Measurements from ENCODE around the gene ARMC9.
"Not testable (repeated sequence)": the region's sequence is repeated elsewhere in the genome, so short reads cannot be mapped to it uniquely, and the experiment has no call there.

The ARMC9 gene

DNA sequence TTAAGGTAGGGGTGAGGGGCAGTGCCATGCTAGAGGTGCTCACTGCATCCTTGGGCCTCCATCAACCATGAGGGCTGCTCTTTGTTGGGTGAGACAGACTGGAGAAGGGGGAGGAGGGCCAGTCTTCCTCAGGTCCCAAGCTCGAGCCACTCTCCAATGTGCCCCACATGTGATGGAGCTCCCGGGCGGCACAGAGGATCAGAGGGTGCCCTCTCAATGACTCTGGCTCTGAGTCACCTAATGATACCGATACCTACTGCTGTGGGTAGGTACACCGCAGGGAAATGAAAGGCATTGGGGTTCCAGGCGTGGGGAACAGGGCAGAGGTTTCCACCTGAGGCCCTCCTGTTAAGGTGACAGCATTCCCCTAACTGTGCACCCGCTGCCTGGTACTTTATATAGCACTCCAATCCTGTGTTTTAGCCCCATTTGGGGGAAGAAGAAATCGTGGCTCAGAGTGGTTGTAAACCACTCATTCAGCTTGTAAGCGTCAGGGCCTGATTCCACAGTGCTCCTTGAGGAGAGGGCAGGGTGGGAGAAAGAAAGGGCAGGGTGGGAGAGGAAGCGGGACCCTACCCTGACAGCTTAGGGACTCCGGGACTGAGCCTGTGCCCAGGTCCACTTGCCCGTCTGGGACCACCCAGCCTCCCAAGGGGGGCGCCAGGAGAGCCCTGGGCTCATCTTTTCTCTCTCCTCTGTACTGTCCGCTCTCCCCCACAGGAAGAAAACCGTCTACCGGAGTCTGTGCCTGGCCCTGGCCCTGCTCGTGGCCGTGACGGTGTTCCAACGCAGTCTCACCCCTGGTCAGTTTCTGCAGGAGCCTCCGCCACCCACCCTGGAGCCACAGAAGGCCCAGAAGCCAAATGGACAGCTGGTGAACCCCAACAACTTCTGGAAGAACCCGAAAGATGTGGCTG lies 198.8 kb downstream of the ARMC9 start:
- in situ Hi-C loops (cut with MboI; ENCODE audit: low pct_unique_long_range_greater_than_20kb, low sequenced_read_pairs, unreplicated experiment), result no loop called here
- peak; percentile 40 for DNase-seq (ENCODE audit: low spot score)
- TF ChIP-seq, protein P1, sequence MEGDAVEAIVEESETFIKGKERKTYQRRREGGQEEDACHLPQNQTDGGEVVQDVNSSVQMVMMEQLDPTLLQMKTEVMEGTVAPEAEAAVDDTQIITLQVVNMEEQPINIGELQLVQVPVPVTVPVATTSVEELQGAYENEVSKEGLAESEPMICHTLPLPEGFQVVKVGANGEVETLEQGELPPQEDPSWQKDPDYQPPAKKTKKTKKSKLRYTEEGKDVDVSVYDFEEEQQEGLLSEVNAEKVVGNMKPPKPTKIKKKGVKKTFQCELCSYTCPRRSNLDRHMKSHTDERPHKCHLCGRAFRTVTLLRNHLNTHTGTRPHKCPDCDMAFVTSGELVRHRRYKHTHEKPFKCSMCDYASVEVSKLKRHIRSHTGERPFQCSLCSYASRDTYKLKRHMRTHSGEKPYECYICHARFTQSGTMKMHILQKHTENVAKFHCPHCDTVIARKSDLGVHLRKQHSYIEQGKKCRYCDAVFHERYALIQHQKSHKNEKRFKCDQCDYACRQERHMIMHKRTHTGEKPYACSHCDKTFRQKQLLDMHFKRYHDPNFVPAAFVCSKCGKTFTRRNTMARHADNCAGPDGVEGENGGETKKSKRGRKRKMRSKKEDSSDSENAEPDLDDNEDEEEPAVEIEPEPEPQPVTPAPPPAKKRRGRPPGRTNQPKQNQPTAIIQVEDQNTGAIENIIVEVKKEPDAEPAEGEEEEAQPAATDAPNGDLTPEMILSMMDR (IDR thresholded peaks at IDR 0.05; ENCODE audit: extremely low read depth, insufficient read depth, missing control alignments), result no peak

DNA sequence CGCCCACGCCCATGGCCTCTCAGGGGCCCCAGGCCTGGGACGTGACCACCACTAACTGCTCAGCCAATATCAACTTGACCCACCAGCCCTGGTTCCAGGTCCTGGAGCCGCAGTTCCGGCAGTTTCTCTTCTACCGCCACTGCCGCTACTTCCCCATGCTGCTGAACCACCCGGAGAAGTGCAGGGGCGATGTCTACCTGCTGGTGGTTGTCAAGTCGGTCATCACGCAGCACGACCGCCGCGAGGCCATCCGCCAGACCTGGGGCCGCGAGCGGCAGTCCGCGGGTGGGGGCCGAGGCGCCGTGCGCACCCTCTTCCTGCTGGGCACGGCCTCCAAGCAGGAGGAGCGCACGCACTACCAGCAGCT lies 199.5 kb downstream of the ARMC9 start:
- in situ Hi-C loops (cut with MboI; ENCODE audit: low pct_unique_long_range_greater_than_20kb, low sequenced_read_pairs, unreplicated experiment), result no loop called here
- TF ChIP-seq, protein P1 (IDR thresholded peaks at IDR 0.05; ENCODE audit: extremely low read depth, insufficient read depth, missing control alignments), result no peak
- no peak for DNase-seq (ENCODE audit: low spot score)

DNA sequence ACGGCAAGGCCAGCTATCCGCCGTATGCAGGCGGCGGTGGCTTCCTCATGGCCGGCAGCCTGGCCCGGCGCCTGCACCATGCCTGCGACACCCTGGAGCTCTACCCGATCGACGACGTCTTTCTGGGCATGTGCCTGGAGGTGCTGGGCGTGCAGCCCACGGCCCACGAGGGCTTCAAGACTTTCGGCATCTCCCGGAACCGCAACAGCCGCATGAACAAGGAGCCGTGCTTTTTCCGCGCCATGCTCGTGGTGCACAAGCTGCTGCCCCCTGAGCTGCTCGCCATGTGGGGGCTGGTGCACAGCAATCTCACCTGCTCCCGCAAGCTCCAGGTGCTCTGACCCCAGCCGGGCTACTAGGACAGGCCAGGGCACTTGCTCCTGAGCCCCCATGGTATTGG lies 200.2 kb downstream of the ARMC9 start:
- in situ Hi-C loops (cut with MboI; ENCODE audit: low pct_unique_long_range_greater_than_20kb, low sequenced_read_pairs, unreplicated experiment), result no loop called here
- DNase-seq (ENCODE audit: low spot score), result no peak
- TF ChIP-seq, protein P1 (IDR thresholded peaks at IDR 0.05; ENCODE audit: extremely low read depth, insufficient read depth, missing control alignments), result no peak

- TF ChIP-seq, protein P1 (IDR thresholded peaks at IDR 0.05; ENCODE audit: extremely low read depth, insufficient read depth, missing control alignments), result no peak
- no peak for DNase-seq (ENCODE audit: low spot score)
- in situ Hi-C loops (cut with MboI; ENCODE audit: low pct_unique_long_range_greater_than_20kb, low sequenced_read_pairs, unreplicated experiment), result no loop called here
These were observed 200.8 kb downstream of the ARMC9 start for GRCh38 chr2:231399046-231399852.

- peak; percentile 28 for DNase-seq (ENCODE audit: low spot score)
- in situ Hi-C loops (cut with MboI; ENCODE audit: low pct_unique_long_range_greater_than_20kb, low sequenced_read_pairs, unreplicated experiment), result no loop called here
- TF ChIP-seq, protein P1 (IDR thresholded peaks at IDR 0.05; ENCODE audit: extremely low read depth, insufficient read depth, missing control alignments), result no peak
These were observed 201.6 kb downstream of the ARMC9 start for GRCh38 chr2:231399853-231400680.

DNA sequence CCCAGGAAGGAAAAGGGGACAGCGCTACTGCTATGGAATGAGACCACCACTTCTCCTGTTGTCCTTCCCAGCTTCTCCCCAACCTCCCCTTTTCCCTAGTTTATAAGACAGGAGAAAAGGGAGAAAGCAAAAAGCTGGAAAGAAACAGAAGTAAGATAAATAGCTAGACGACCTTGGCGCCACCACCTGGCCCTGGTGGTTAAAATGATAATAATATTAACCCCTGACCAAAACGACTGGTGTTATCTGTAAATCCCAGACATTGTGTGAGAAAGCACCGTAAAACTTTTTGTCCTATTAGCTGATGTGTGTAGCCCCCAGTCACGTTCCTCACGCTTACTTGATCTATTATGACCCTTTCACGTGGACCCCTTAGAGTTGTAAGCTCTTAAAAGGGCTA lies 202.2 kb downstream of the ARMC9 start:
- in situ Hi-C loops (cut with MboI; ENCODE audit: low pct_unique_long_range_greater_than_20kb, low sequenced_read_pairs, unreplicated experiment); DNase-seq (ENCODE audit: low spot score): not testable (repeated sequence)
- TF ChIP-seq, protein P1 (IDR thresholded peaks at IDR 0.05; ENCODE audit: extremely low read depth, insufficient read depth, missing control alignments), result peak; percentile 9

- in situ Hi-C loops (cut with MboI; ENCODE audit: low pct_unique_long_range_greater_than_20kb, low sequenced_read_pairs, unreplicated experiment); DNase-seq (ENCODE audit: low spot score): not testable (repeated sequence)
These were observed 202.7 kb downstream of the ARMC9 start for GRCh38 chr2:231401101-231401500.

DNA sequence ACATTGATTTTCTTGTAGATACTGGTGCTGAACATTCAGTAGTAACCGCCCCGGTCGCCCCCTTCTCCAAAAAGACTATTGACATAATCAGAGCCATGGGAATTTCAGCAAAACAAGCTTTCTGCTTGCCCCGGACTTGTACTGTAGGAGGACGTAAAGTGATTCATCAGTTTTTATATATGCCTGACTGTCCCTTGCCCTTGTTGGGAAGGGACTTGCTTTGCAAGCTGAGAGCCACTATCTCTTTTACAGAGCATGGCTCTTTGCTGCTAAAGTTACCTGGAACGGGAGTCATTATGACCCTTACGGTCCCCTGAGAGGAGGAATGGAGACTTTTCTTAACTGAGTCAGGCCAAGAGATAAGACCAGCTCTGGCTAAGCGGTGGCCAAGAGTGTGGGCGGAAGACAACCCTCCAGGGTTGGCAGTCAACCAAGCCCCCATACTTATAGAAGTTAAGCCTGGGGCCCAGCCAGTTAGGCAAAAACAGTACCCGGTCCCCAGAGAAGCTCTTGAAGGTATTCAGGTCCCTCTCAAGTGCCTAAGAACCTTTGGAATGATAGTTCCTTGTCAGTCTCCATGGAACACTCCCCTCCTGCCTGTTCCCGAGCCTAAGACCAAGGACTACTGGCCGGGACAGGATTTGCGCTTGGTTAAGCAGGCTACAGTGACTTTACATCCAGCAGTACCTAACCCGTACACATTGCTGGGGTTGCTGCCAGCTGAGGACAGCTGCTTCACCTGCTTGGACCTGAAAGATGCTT lies 205.2 kb downstream of the ARMC9 start:
- in situ Hi-C loops (cut with MboI; ENCODE audit: low pct_unique_long_range_greater_than_20kb, low sequenced_read_pairs, unreplicated experiment); DNase-seq (ENCODE audit: low spot score): not testable (repeated sequence)
